PC-3 (cell line): ENCODE measurements around the gene ACSM3. TPM values are rescaled to one million over a fixed set of nuclear protein-coding genes. Genes with fewer than 3 reads are reported as not detected.

Source experiments
- ATAC-seq: fragments of 200-7000 bp; cut with Tn5 transposase; 2 replicates; pipeline ENCODE4 v1.9.1; 2020; ENCODE audit warnings: mild to moderate bottlenecking, moderate library complexity
- BruUV-seq: library from RNA; stranded (reverse); fragments of 400-500 nt; replicated peaks from 2 replicates; lab custom pipeline; 2021; lab: Mats Ljungman, UMichigan
- CTCF ChIA-PET: fragments of 300-600 bp; sonication (Branson Sonifier 250); formaldehyde crosslinking; loops from one replicate; lab custom pipeline; 2022; ENCODE audit warnings: antibody characterized with exemption; lab: Charles Lee
- POLR2A ChIA-PET: fragments of 300-600 bp; sonication (Branson Sonifier 250); formaldehyde crosslinking; loops from one replicate; lab custom pipeline; 2022; ENCODE audit warnings: antibody characterized with exemption; ENCODE audit not compliant: unreplicated experiment; lab: Charles Lee
- DNase-seq: peaks from one replicate; pipeline ENCODE4 v3.0.0-alpha.2; 2015
- H2AFZ ChIP-seq: fragments of 300-600 bp; sonication (generic); 2 replicates; pipeline ENCODE4 v1.6.0; 2016; ENCODE audit warnings: antibody characterized with exemption, low read length
- H3F3A ChIP-seq: fragments of 300-600 bp; sonication (generic); one replicate; pipeline ENCODE4 v1.6.0; 2017; ENCODE audit warnings: antibody characterized with exemption, low read length, control low read depth, mild to moderate bottlenecking; ENCODE audit not compliant: unreplicated experiment
- H3K27ac ChIP-seq: fragments of 300-600 bp; sonication (generic); 2 replicates; pipeline ENCODE4 v1.5.1; 2016; ENCODE audit warnings: mild to moderate bottlenecking, low read length
- H3K27me3 ChIP-seq: fragments of 300-600 bp; sonication (generic); 2 replicates; pipeline ENCODE4 v1.6.1; 2016; ENCODE audit warnings: low read length, mixed read lengths
- H3K36me3 ChIP-seq: fragments of 300-600 bp; sonication (generic); 2 replicates; pipeline ENCODE4 v1.6.1; 2016; ENCODE audit warnings: low read depth, mixed run types, low read length, mixed read lengths
- H3K4me1 ChIP-seq: fragments of 300-600 bp; sonication (generic); 2 replicates; pipeline ENCODE4 v1.5.1; 2016; ENCODE audit warnings: low read length; ENCODE audit not compliant: insufficient read depth
- H3K4me2 ChIP-seq: fragments of 300-600 bp; sonication (generic); 2 replicates; pipeline ENCODE4 v1.6.0; 2016; ENCODE audit warnings: low read length
- H3K4me3 ChIP-seq: fragments of 300-600 bp; sonication (generic); 2 replicates; pipeline ENCODE4 v1.5.1; 2016; ENCODE audit warnings: mild to moderate bottlenecking, low read length, mixed read lengths
- H3K79me2 ChIP-seq: fragments of 300-600 bp; sonication (generic); 2 replicates; pipeline ENCODE4 v1.6.1; 2017; ENCODE audit warnings: low read length, mixed read lengths
- H3K9ac ChIP-seq: fragments of 300-600 bp; sonication (generic); 2 replicates; pipeline ENCODE4 v1.6.0; 2016; ENCODE audit warnings: mild to moderate bottlenecking, low read length
- H3K9me2 ChIP-seq: fragments of 300-600 bp; sonication (generic); replicated peaks from 2 replicates; pipeline ENCODE4 v1.6.1; 2016; ENCODE audit warnings: mixed run types, low read length, mixed read lengths
- H3K9me3 ChIP-seq: fragments of 300-600 bp; sonication (generic); 2 replicates; pipeline ENCODE4 v1.6.1; 2016; ENCODE audit warnings: low read length, mixed read lengths
- H4K20me1 ChIP-seq: fragments of 300-600 bp; sonication (generic); 2 replicates; pipeline ENCODE4 v1.6.1; 2016; ENCODE audit warnings: low read length, mixed read lengths
- EZH2 ChIP-seq: fragments of 300-600 bp; sonication (generic); IDR thresholded peaks from one replicate; pipeline ENCODE4 v1.6.1; 2017; ENCODE audit warnings: antibody characterized with exemption, mild to moderate bottlenecking, low read length; ENCODE audit not compliant: unreplicated experiment
- EZH2phosphoT487 ChIP-seq: fragments of 300-600 bp; sonication (generic); IDR thresholded peaks from 2 replicates; pipeline ENCODE4 v1.6.1; 2018; ENCODE audit warnings: mild to moderate bottlenecking, antibody characterized with exemption, low read length, borderline replicate concordance
- intact Hi-C: fragments of 100-400 bp; cut with micrococcal nuclease; formaldehyde crosslinking; loops from 2 replicates; pipeline ENCODE4 v1.9.0; 2023
- total RNA-seq: library from RNA; depleted of rRNA; stranded (reverse); fragments of >200 nt; gene quantifications from 2 replicates; pipeline ENCODE4 v1.2.3, GENCODE V29; 2014
- TF ChIP-seq, protein P1 (sequence below): fragments of 300-600 bp; sonication (generic); conservative IDR thresholded peaks from 2 replicates; pipeline ENCODE4 v1.5.1; 2017; ENCODE audit warnings: antibody characterized with exemption, low read depth, mild to moderate bottlenecking, low read length

ACSM3 gene
- total RNA-seq, 1 experiment from 2014 or later = 4.0 TPM

DNA sequence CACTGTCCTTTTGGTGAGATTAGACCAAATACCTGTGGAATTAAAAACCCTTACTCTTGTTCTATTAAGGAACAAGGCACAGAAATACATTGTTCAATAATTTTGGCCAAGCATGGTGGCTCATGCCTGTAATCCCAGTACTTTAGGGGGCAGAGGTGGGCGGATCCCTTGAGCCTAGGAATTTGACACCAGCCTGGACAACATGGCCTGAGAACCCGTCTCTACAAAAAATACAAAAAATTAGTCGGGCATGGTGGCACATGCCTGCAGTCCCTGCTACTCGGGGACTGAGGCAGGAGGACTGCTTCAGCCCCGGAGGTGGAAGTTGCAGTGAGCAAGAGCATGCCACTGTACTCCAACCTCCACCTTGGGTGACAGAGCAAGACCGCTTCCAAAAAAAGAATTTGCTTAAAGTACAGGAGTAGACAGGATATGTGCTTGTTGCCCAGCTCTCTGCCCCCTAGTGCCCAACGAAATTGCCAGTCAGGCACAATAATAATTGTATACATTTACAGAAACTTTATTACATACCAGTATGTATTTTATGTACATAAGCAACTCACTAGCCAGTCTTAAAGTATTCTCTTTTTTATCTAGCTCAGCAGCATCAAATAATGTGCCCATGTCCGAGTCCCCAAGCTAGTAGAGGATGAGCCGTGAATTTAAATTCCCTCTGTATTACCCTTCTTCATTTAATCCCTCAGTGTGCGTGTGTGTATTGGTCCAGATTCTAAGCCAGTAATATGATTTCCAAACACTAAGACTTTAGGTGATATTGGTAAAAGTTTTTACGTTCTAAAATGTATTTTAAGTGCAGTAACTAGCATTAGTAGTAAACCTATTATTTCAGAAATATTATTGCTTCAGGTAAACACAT is 23.6 kb upstream of the ACSM3 start:
- no peaks in the 10 kb centered on the region for H3K9me2 ChIP-seq
- DNase-seq (peak; percentile 37), ATAC-seq (peak; percentile 26)
- no peaks in the 10 kb centered on the region for H3K9me3 ChIP-seq
- peak overlapping the region; percentile 94 for H3K9ac ChIP-seq
- peaks cover 29% of the 10 kb centered on the region for H3K79me2 ChIP-seq
- H3K4me3 ChIP-seq = peak overlapping the region; percentile 98
- H4K20me1 ChIP-seq = peaks cover 12% of the 10 kb centered on the region
- BruUV-seq = no TSS peak
- intact Hi-C loops = no loop called here
- no peak overlapping the region for H2AFZ ChIP-seq
- no peak overlapping the region for H3K27ac ChIP-seq
- H3K27me3 ChIP-seq = no peaks in the 10 kb centered on the region
- POLR2A ChIA-PET = no interaction called here
- TF ChIP-seq, protein P1, sequence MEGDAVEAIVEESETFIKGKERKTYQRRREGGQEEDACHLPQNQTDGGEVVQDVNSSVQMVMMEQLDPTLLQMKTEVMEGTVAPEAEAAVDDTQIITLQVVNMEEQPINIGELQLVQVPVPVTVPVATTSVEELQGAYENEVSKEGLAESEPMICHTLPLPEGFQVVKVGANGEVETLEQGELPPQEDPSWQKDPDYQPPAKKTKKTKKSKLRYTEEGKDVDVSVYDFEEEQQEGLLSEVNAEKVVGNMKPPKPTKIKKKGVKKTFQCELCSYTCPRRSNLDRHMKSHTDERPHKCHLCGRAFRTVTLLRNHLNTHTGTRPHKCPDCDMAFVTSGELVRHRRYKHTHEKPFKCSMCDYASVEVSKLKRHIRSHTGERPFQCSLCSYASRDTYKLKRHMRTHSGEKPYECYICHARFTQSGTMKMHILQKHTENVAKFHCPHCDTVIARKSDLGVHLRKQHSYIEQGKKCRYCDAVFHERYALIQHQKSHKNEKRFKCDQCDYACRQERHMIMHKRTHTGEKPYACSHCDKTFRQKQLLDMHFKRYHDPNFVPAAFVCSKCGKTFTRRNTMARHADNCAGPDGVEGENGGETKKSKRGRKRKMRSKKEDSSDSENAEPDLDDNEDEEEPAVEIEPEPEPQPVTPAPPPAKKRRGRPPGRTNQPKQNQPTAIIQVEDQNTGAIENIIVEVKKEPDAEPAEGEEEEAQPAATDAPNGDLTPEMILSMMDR = peak; percentile 59
- TF ChIP-seq EZH2phosphoT487 = no peak
- peak overlapping the region; percentile 99 for H3K4me2 ChIP-seq
- peaks cover 9% of the 10 kb centered on the region for H3K4me1 ChIP-seq
- H3F3A ChIP-seq = no peaks in the 10 kb centered on the region
- H3K36me3 ChIP-seq = peaks cover 34% of the 10 kb centered on the region; the same call in 1 of the 2 replicates
- CTCF ChIA-PET = no interaction called here

DNA sequence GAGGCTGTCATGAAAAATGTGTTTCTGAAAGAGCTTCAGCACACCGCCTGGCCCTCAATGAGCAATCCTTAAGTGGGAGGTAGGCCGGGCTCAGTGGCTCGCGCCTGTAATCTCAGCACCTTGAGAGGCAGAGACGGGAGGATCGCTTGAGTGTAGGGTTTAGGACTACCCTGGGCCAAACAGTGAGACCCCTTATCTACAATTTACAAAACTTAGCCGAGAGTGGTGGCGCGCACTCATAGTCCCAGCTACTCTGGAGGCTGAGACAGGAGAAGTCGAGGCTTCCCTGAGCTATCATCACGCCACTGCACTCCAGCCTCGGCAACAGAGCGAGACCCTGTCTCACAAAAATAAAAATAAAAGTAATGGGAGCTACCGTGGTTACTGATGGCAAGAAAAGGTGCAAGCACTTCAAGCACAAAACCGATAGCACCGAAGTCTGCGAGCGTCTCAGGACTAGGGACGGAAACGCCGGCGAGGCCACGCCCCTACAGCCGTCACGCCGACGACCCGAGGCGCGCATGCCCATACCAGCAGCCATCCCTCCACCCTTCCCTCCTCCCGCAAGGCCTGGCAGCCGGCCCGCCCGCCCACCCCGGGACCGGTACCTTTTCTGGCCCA is 22.8 kb upstream of the ACSM3 start:
- TF ChIP-seq EZH2phosphoT487 = no peak
- TF ChIP-seq, protein P1 = no peak
- no peak for TF ChIP-seq EZH2
- no peaks in the 10 kb centered on the region for H3K9me3 ChIP-seq
- peaks cover 12% of the 10 kb centered on the region for H4K20me1 ChIP-seq
- ChIA-PET CTCF (no interaction called here), POLR2A (no interaction called here)
- no peaks in the 10 kb centered on the region for H3K27me3 ChIP-seq
- peak; percentile 89 for ATAC-seq
- peaks cover 9% of the 10 kb centered on the region for H3K4me1 ChIP-seq
- H3K79me2 ChIP-seq = peaks cover 29% of the 10 kb centered on the region
- BruUV-seq = TSS peak; percentile 44
- H3K9ac ChIP-seq = peak overlapping the region; percentile 94
- H3K9me2 ChIP-seq = no peaks in the 10 kb centered on the region
- no peaks in the 10 kb centered on the region for H3F3A ChIP-seq
- no peak overlapping the region for H3K27ac ChIP-seq
- peak overlapping the region; percentile 100 for H2AFZ ChIP-seq
- H3K36me3 ChIP-seq = peaks cover 27% of the 10 kb centered on the region; the same call in 1 of the 2 replicates
- H3K4me2 ChIP-seq = peak overlapping the region; percentile 99
- intact Hi-C loops = no loop called here
- peak overlapping the region; percentile 98 for H3K4me3 ChIP-seq
- peak; percentile 68 for DNase-seq
